Tibial artery (tissue), 4 donors: ENCODE measurements around the gene ATP13A4.

Experiments used
- DNase-seq, 2 donors: peaks; one replicate each; pipeline ENCODE4 v3.0.0-alpha.2; 2019
- H3K27ac ChIP-seq, 2 donors: fragments of 200-600 bp; sonication (generic) in 1 of 2; 1 replicate in 1 of 2; 2 replicates in 1 of 2; pipeline ENCODE4 v1.5.1; 2018 to 2019; ENCODE audit warnings: mild to moderate bottlenecking in 1 of 2
- H3K27me3 ChIP-seq, 2 donors: fragments of 200-600 bp; sonication (generic) in 1 of 2; one replicate each; pipeline versions ENCODE4 v1.5.1 to v1.6.0; 2016 to 2019
- H3K36me3 ChIP-seq, 3 donors: fragments of 200-600 bp; sonication (generic) in 2 of 3; one replicate each; pipeline ENCODE4 v1.5.1; 2016 to 2019; ENCODE audit warnings: mild to moderate bottlenecking in 2 of 3
- H3K4me1 ChIP-seq, 4 donors: fragments of 200-600 bp; sonication (generic) in 2 of 4; 1 replicate in 3 of 4; 2 replicates in 1 of 4; pipeline ENCODE4 v1.5.1; 2016 to 2019
- H3K4me3 ChIP-seq, 2 donors: fragments of 200-600 bp; sonication (generic) in 1 of 2; 1 replicate in 1 of 2; 2 replicates in 1 of 2; pipeline ENCODE4 v1.5.1; 2018 to 2019; ENCODE audit warnings: mild to moderate bottlenecking in 2 of 2
- H3K9me3 ChIP-seq, 3 donors: fragments of 200-600 bp; sonication (generic) in 1 of 3; one replicate each; pipeline ENCODE4 v1.5.1; 2016 to 2019
- intact Hi-C: fragments of 100-400 bp; cut with DNase I; formaldehyde crosslinking; loops from one replicate; pipeline ENCODE4 v1.15.0; 2023; ENCODE audit warnings: low total_unique reads
- TF ChIP-seq, protein P1 (sequence below), 2 experiments: fragments of 200-600 bp in 1 of 2; fragments of 450-650 bp in 1 of 2; IDR thresholded peaks; one replicate each; pipeline ENCODE4 v1.5.1; 2017 to 2019; ENCODE audit warnings: antibody characterized with exemption in 2 of 2, mild to moderate bottlenecking in 1 of 2, moderate library complexity in 1 of 2

The ATP13A4 gene

DNA sequence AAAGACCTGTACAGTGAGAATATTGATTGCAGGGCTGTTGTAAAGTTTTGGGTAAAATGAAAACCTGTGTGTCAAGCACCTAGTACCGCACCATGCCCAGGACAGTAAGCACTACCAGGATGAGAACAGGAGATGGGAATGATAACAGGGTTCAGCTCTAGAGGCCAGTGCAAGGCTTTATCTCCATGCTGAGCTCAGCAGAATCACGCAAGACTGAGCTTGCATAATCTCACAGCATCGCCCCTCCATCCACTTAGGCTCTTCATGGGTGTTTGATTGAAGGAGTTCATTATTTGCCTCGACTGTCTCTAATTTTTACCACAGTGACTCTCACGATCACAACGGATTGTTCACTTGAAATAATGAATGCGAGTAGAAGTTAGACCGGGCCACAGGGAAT lies 179.1 kb downstream of the ATP13A4 start:
- Histone ChIP-seq H3K4me1 (no peaks in the 10 kb centered on the region), H3K27ac (no peak overlapping the region), H3K4me3 (no peak overlapping the region), H3K27me3 (no peaks in the 10 kb centered on the region), H3K9me3 (no peaks in the 10 kb centered on the region), H3K36me3 (no peaks in the 10 kb centered on the region)
- no peak for DNase-seq
- TF ChIP-seq, protein P1, sequence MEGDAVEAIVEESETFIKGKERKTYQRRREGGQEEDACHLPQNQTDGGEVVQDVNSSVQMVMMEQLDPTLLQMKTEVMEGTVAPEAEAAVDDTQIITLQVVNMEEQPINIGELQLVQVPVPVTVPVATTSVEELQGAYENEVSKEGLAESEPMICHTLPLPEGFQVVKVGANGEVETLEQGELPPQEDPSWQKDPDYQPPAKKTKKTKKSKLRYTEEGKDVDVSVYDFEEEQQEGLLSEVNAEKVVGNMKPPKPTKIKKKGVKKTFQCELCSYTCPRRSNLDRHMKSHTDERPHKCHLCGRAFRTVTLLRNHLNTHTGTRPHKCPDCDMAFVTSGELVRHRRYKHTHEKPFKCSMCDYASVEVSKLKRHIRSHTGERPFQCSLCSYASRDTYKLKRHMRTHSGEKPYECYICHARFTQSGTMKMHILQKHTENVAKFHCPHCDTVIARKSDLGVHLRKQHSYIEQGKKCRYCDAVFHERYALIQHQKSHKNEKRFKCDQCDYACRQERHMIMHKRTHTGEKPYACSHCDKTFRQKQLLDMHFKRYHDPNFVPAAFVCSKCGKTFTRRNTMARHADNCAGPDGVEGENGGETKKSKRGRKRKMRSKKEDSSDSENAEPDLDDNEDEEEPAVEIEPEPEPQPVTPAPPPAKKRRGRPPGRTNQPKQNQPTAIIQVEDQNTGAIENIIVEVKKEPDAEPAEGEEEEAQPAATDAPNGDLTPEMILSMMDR (IDR thresholded peaks at IDR 0.05) = no peak
- intact Hi-C loops = no loop called here

DNA sequence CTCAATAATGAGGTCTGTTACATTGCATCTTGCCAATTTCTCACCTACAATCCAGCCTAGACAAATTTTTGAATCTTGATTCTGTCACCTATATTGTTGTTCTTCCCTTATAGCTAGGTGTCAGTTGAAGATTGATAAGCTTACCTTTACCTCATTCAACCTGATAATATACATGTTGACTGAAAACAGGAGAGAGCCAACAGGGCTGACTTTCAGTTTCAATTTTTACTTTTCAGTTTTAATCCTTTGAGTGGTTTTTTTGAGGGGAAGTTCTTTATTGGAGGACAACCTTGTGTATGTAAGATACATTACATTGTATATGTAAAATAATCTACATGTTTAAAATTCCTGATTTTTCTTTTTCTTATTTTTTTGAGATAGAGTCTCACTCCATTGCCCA lies 181.9 kb downstream of the ATP13A4 start:
- Histone ChIP-seq H3K27ac (no peak overlapping the region), H3K4me1 (no peaks in the 10 kb centered on the region), H3K36me3 (no peaks in the 10 kb centered on the region), H3K9me3 (no peaks in the 10 kb centered on the region), H3K27me3 (no peaks in the 10 kb centered on the region), H3K4me3 (no peak overlapping the region)
- TF ChIP-seq, protein P1 (IDR thresholded peaks at IDR 0.05) = no peak
- DNase-seq = no peak
- intact Hi-C loops = no loop called here

DNA sequence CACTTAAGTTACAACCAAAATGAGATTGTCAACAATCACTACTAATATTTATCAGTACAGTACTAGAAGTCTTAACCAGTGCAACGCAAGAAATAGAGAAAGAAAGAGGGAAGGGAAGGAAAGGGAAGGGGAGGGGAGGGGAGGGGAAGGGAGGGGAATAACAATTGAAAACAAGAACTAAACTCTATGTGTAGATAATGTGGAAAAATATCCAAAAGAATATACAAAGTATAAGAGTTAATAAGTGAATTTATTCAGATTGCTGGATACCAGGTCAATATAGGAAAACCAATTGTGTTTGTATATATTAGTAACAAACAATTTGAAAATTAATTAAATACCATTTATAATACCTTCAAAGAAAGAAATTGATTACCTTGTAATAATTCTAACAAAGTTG lies 186.8 kb downstream of the ATP13A4 start:
- intact Hi-C loops = no loop called here
- Histone ChIP-seq H3K9me3 (no peaks in the 10 kb centered on the region), H3K4me3 (no peak overlapping the region), H3K4me1 (no peaks in the 10 kb centered on the region), H3K36me3 (no peaks in the 10 kb centered on the region), H3K27me3 (no peaks in the 10 kb centered on the region), H3K27ac (no peak overlapping the region)
- DNase-seq = no peak
- TF ChIP-seq, protein P1 (IDR thresholded peaks at IDR 0.05) = no peak

DNA sequence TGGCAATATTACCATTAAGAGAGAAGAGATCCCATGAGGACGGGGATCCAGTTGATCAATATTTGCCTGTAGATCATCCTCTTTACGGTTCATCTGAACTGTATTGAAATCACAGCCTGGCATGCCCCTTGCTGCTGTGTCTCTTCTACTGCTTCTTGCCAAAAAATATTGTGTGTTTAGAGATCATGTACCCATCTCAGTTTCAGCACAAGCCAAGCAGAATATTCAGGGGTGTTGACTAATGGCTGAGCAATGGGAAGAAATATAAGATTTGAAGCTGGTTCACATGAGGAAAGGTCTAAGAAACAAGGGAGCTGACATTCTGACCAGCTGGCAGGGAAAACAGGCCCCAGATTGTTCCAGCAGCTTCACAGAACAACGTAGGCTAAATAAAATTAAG lies 197.4 kb downstream of the ATP13A4 start:
- TF ChIP-seq, protein P1 (IDR thresholded peaks at IDR 0.05) = no peak
- Histone ChIP-seq H3K9me3 (no peaks in the 10 kb centered on the region), H3K27me3 (no peaks in the 10 kb centered on the region), H3K4me3 (no peak overlapping the region), H3K36me3 (no peaks in the 10 kb centered on the region), H3K27ac (no peak overlapping the region), H3K4me1 (no peaks in the 10 kb centered on the region)
- intact Hi-C loops = no loop called here
- no peak for DNase-seq

DNA sequence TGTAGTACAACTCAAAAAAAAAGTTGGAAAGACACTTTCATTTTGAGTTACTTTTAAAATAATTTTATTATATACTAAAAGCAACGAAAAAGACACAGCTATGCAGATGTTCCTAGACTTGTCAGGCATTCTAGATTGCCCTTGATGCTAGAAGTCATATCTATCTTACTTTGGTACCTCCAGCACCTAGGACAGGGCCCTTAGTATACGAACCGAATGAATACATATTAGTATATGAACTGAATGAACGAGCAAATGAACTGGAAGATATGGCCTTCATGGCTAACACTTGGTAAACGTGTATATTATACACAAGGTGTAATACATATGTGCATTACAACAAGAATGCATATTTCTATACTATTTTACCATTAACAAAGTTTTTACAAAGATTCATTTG lies 200.3 kb downstream of the ATP13A4 start:
- Histone ChIP-seq H3K4me1 (no peaks in the 10 kb centered on the region), H3K27ac (no peak overlapping the region), H3K9me3 (no peaks in the 10 kb centered on the region), H3K27me3 (no peaks in the 10 kb centered on the region), H3K36me3 (no peaks in the 10 kb centered on the region), H3K4me3 (no peak overlapping the region)
- DNase-seq = no peak
- TF ChIP-seq, protein P1 (IDR thresholded peaks at IDR 0.05) = no peak
- intact Hi-C loops = no loop called here
